Sigmoid colon (tissue), 3 donors: Measurements from ENCODE around the gene CPVL.
"Not testable (repeated sequence)": the region's sequence is repeated elsewhere in the genome, so short reads cannot be mapped to it uniquely, and the experiment has no call there.

ENCODE experiments used
- POLR2A ChIP-seq, 2 donors: fragments of 450-650 bp; IDR thresholded peaks; one replicate each; pipeline ENCODE4 v1.6.1; 2016; ENCODE audit warnings: antibody characterized with exemption in 2 of 2, mild to moderate bottlenecking in 2 of 2, moderate library complexity in 2 of 2
- TF ChIP-seq, protein P1 (sequence below), 4 experiments: fragments of 450-650 bp in 3 of 4; fragments of 200-600 bp in 1 of 4; IDR thresholded peaks; one replicate each; pipeline ENCODE4 v1.5.1; 2016 to 2019; ENCODE audit warnings: antibody characterized with exemption in 4 of 4, mild to moderate bottlenecking in 3 of 4, moderate library complexity in 2 of 4

DNA sequence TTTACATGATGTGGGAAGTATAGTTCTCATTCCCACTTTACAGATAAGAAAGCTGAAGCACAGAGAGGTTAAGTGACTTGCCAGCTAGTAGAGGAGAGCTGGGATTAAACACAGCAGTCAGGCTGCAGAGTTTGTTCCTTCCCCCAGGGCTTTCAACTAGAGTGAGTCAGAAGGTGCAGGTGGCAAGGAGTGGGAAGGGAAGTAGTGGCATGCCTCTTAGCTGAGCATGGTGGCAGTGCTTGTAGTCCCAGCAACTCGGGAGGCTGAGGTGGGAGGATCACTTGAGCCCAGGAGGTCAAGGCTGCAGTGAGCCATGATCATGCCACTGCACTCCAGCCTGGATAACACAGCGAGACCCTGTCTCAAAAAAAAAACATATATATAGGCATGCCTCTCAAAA is 32.1 kb downstream of the CPVL start:
- TF ChIP-seq, protein P1, sequence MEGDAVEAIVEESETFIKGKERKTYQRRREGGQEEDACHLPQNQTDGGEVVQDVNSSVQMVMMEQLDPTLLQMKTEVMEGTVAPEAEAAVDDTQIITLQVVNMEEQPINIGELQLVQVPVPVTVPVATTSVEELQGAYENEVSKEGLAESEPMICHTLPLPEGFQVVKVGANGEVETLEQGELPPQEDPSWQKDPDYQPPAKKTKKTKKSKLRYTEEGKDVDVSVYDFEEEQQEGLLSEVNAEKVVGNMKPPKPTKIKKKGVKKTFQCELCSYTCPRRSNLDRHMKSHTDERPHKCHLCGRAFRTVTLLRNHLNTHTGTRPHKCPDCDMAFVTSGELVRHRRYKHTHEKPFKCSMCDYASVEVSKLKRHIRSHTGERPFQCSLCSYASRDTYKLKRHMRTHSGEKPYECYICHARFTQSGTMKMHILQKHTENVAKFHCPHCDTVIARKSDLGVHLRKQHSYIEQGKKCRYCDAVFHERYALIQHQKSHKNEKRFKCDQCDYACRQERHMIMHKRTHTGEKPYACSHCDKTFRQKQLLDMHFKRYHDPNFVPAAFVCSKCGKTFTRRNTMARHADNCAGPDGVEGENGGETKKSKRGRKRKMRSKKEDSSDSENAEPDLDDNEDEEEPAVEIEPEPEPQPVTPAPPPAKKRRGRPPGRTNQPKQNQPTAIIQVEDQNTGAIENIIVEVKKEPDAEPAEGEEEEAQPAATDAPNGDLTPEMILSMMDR (IDR thresholded peaks at IDR 0.05) = not testable (repeated sequence)
- TF ChIP-seq POLR2A (IDR thresholded peaks at IDR 0.05) = not testable (repeated sequence)
